GM19452 (cell line): Measurements from ENCODE around the gene RSPH1.

Experiments
- ATAC-seq: cut with Tn5 transposase; IDR thresholded peaks from one replicate; pipeline ENCODE4 v1.9.1; 2021; ENCODE audit not compliant: unreplicated experiment

The RSPH1 gene

GRCh38 chr21:42513985-42514882 is 18.2 kb upstream of the RSPH1 start:
- ATAC-seq = peak; percentile 61

- peak; percentile 52 for ATAC-seq
Observed at GRCh38 chr21:42513151-42513984, 17.3 kb upstream of the RSPH1 start, which contains the start of gene SLC37A1. SLC37A1 (plus strand) TSS chr21:42513852; CDS start chr21:42518455, 4,603 bp downstream.

DNA sequence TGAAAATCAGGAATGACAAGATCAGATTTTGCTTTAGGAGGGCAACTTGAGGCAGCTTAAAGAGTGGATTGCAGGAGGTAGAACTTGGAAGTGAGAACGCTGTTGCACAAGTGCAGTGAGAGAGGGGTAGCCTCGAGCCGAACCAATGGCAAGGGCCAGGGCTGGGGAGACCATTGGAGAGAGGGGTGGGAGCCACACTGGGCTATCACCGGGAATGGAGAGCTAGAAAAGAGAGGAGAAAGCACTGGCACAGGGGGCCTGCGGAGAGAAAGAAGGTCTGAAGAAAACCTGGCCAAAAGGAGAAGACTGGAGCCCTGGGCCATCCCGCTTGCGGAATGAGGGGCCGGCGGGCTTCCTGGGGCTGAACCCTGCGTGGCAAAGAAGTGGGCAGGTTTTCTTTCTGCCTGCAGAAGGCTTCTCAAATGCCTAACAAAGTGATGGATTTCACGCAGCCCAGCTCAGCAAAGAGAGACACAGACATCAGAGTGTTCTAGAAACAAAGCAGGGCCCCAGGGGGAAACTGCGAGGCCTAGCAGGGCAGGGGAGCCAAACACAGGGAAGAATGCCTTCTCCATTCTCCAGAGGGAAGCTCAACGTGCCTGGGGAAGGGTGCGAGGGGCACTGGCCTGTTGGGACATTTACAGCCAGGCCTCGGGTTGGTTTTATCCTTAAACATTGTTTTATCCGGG is 16.5 kb upstream of the RSPH1 start:
- ATAC-seq = no peak

DNA sequence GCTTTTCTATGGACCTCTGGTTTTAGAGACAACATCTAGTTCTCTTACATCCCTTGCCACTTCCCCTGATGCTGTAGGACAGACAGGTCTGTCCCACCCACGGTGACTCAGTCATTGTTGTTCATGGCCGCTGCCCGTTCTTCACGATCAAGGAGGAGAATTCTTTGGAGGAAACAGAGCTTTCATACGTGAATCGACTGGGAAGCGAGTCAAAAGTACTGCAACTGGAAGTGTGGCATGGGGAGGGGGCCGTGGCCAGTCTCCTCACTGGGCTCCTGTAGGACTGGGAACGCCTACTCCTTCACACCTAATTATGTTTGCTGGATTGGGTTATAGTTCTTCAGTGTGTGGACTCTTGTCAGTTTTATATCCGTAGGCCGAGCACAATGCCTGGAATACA is 13.2 kb upstream of the RSPH1 start:
- ATAC-seq = no peak

DNA sequence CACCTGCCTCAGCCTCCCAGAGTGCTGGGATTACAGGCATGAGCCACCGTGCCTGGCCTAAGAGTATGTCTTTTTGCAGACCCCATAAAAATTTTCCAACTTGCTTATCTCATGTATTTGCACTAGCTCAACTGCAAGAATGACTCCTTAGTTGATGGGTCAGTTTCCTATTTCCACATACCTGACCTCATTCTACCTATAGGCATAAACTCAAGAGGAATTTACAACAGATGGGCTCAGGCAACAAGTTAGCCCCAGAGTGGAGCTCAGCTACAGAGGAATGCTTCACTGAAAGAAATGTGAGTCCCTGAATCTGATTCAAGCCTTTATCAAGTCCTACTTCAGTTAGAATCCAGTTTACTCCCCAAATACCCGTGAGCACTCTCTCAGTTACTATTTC is 12.3 kb upstream of the RSPH1 start:
- no peak for ATAC-seq

GRCh38 chr21:42507418-42507817 is 11.4 kb upstream of the RSPH1 start:
- no peak for ATAC-seq

GRCh38 chr21:42505090-42505726 is 9.2 kb upstream of the RSPH1 start:
- no peak for ATAC-seq

DNA sequence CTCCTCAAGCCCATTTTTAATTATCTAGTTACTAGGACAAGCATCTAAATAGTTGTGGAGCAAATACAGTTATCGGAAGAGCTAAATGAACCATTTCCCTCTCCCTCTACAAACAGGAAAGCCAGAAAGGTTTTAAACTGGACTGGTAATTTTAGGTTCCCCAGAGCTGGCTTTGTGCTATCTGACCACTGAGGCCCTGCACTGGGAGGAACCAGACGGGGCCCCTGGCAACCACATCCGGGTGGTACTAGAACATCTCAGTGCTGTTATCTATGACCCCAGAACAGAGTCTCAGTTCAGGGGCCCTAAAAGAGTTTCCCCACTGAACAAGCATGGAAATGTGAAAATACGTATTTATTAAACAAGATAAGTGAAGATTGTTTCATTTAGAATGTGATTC is 7.7 kb upstream of the RSPH1 start:
- no peak for ATAC-seq

DNA sequence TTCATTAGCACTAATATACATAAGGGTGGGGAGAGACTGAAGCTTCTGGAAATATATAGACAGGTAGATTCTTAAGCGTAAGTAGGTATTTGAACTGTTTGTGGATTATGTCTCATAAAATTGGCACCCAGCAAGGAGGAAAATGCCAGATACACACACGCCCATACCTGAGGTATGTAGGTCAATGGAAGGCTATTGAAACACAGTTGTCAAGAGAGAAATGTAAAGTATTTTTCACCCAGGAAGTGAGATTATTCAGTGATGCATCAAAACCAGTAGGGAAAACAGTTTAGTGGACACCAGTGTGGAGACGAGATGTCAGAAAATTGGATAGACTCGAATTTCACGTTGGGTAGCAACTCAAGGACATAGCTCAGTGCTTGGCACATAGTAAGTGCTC is 4.7 kb upstream of the RSPH1 start:
- no peak for ATAC-seq

DNA sequence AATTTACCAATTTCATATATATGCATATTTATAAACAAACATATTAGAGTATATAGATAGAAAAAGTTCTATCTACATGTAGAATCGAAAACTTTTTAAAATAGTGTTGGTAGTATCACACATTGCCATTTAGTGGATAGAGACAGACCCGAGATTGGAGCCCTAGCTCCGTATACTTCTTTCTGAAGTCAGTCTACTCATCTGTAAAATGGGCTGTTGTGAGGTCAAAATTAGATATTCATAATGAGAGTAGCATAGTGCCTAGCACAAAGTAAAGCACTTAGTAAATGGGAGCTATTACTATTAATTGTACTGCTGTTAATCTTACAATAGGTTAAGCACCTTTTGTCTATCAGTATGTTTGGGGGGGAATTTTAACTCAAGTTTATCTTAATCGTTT is 4.2 kb upstream of the RSPH1 start:
- ATAC-seq = no peak

GRCh38 chr21:42499444-42500112 is 3.6 kb upstream of the RSPH1 start:
- ATAC-seq = no peak

DNA sequence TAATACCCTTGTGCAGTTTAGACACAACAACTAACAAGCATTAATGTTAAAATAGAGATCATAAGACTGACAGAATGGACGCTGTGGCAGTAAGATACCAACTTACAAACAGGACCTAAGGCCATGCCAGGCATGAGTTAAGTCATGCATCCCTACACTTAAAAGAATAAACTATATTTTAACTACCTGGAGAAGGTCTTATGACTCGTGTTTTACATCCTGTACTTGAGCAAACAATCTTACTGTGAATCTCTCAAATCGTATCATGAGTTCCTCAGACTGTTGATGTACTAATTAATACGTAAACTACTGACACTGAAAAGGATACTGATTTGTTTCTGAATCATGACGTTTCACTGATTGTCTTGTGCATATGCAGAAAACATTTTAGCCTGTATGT is 2.0 kb upstream of the RSPH1 start:
- no peak for ATAC-seq

- ATAC-seq = peak; percentile 2
Observed at GRCh38 chr21:42496839-42497202, 797 bp upstream of the RSPH1 start.

DNA sequence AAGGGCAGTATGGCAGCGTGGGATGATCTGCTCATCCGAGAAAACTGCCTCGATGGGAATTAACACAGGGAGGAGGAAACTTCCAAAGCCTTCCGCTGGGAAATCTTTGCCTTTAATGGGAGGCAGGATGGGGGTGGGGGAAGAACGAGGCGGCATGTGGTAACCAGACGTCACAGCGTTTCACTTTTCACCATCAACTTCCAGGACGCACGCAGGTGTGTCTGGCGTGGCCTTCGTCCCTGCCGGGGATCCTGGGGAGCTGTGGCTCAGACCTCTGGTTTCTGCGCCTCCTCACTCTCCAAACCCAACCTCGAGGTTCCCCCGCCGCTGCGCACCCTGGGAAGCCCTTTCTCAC is 282 bp downstream of the RSPH1 start:
- ATAC-seq = peak; percentile 6

DNA sequence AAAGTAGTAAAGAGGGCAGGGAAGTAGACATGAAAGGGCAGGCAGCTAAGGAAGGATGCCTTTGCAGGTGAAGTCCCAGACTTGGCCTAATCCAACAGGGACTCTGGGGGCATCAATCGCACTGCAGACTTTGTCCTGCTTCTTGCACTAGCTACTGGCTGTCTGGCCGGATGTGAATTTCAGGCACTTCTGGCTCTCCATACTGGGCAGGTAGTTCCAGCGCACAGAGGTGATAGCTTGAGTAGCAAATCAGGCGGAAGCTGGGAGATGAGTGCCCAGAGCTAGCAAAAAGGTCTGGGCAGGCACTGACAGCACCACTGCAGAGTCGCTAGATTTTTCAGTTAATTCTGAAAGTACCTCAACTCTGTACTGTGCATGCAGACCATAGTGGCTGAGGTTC is 997 bp downstream of the RSPH1 start:
- ATAC-seq = no peak

GRCh38 chr21:42493109-42494060 is 2.6 kb downstream of the RSPH1 start:
- ATAC-seq = no peak

GRCh38 chr21:42492201-42492600 is 3.8 kb downstream of the RSPH1 start:
- ATAC-seq = no peak

GRCh38 chr21:42491328-42491727 is 4.7 kb downstream of the RSPH1 start:
- ATAC-seq = no peak

- no peak for ATAC-seq
Observed at GRCh38 chr21:42490720-42491119, 5.3 kb downstream of the RSPH1 start.
